DND-41 (cell line): ENCODE measurements around the gene BAK1.

Experiments used
- EZH2 ChIP-seq: IDR thresholded peaks from 3 replicates; pipeline ENCODE4 v1.6.1; 2012; ENCODE audit warnings: borderline replicate concordance, low read depth, mild to moderate bottlenecking, moderate library complexity, low read length, inconsistent platforms; ENCODE audit not compliant: severe bottlenecking
- TF ChIP-seq, protein P1 (sequence below): IDR thresholded peaks from 2 replicates; pipeline ENCODE4 v1.5.1; 2012; ENCODE audit warnings: borderline replicate concordance, low read length, moderate library complexity, mild to moderate bottlenecking; ENCODE audit not compliant: poor library complexity, severe bottlenecking; ENCODE audit errors: extremely low read depth

DNA sequence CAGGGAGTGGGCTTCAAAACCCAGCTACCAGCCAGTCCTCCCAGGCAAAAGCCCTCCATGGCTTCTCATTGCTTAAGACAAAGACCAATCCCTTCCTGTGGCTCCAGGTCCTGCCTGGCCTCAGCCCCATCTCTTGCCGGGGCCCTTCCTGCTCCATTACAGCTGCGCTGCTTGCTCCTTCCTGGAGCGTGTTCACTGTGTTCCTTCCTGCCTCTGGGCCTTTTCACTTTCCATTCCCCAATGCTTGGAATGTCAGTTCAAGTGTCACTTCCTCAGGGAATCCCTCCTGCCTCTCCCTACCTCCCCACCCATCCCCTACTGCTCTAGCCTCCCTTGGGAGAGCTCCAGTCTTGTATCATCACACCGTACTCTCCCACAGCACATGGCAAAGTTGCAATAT is 30.0 kb upstream of the BAK1 start:
- no peak for TF ChIP-seq EZH2
- TF ChIP-seq, protein P1, sequence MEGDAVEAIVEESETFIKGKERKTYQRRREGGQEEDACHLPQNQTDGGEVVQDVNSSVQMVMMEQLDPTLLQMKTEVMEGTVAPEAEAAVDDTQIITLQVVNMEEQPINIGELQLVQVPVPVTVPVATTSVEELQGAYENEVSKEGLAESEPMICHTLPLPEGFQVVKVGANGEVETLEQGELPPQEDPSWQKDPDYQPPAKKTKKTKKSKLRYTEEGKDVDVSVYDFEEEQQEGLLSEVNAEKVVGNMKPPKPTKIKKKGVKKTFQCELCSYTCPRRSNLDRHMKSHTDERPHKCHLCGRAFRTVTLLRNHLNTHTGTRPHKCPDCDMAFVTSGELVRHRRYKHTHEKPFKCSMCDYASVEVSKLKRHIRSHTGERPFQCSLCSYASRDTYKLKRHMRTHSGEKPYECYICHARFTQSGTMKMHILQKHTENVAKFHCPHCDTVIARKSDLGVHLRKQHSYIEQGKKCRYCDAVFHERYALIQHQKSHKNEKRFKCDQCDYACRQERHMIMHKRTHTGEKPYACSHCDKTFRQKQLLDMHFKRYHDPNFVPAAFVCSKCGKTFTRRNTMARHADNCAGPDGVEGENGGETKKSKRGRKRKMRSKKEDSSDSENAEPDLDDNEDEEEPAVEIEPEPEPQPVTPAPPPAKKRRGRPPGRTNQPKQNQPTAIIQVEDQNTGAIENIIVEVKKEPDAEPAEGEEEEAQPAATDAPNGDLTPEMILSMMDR, result no peak
